Prostate gland (tissue), 2 donors: ENCODE results near the gene CCL8.

Experiments
- CTCF ChIP-seq, 4 experiments: fragments of 200-600 bp in 2 of 4; fragments of 450-650 bp in 2 of 4; sonication (generic) in 2 of 4; IDR thresholded peaks; 1 replicate in 3 of 4; 2 replicates in 1 of 4; pipeline ENCODE4 v1.5.1; 2016 to 2019; ENCODE audit warnings: antibody characterized with exemption in 4 of 4, mild to moderate bottlenecking in 2 of 4, moderate library complexity in 2 of 4
- POLR2AphosphoS5 ChIP-seq: sonication (generic); formaldehyde crosslinking; IDR thresholded peaks from one replicate; pipeline ENCODE4 v1.6.1; 2017; ENCODE audit warnings: antibody characterized with exemption

- TF ChIP-seq CTCF (IDR thresholded peaks at IDR 0.05) (no peak), POLR2AphosphoS5 (no peak)
Observed at GRCh38 chr17:34337701-34338100, 18.5 kb downstream of the CCL8 start.
